CD4-positive, CD25-positive, alpha-beta regulatory T cell (primary cell): ENCODE measurements around the gene PSG6. TPM values are rescaled to one million over a fixed set of nuclear protein-coding genes. Genes with fewer than 3 reads are reported as not detected.
"Not testable (repeated sequence)": the region's sequence is repeated elsewhere in the genome, so short reads cannot be mapped to it uniquely, and the experiment has no call there.

Experiments used
- ATAC-seq, 2 donors: fragments of 150-1000 bp; cut with Tn5 transposase; one replicate each; pipeline ENCODE4 v1.10.0; 2021; ENCODE audit warnings: low read depth in 2 of 2, moderate number of reproducible peaks in 2 of 2, moderate library complexity in 1 of 2
- DNase-seq, 3 donors: peaks; one replicate each; pipeline versions ENCODE4 v3.0.0 to v3.0.0-alpha.2; 2012 to 2022; ENCODE audit warnings: mixed read lengths in 1 of 3
- H3K27ac ChIP-seq: one replicate; pipeline ENCODE4 v1.7.0; 2013; ENCODE audit warnings: mild to moderate bottlenecking, low read length; ENCODE audit not compliant: insufficient read depth, poor library complexity, severe bottlenecking
- H3K27me3 ChIP-seq: one replicate; pipeline ENCODE4 v1.7.0; 2013; ENCODE audit warnings: low read length; ENCODE audit not compliant: control insufficient read depth, insufficient read depth
- H3K36me3 ChIP-seq: one replicate; pipeline ENCODE4 v1.7.0; 2013; ENCODE audit warnings: mild to moderate bottlenecking, low read length, moderate library complexity; ENCODE audit not compliant: control insufficient read depth, insufficient read depth
- H3K4me1 ChIP-seq: 2 replicates; pipeline ENCODE4 v1.7.0; 2013; ENCODE audit warnings: mild to moderate bottlenecking, low read length; ENCODE audit not compliant: insufficient read depth, control insufficient read depth, poor library complexity, severe bottlenecking
- H3K4me3 ChIP-seq: one replicate; pipeline ENCODE4 v1.7.0; 2013; ENCODE audit warnings: low read depth, mild to moderate bottlenecking, low read length, moderate library complexity
- H3K9me3 ChIP-seq, 2 experiments: 1 replicate in 1 of 2; 2 replicates in 1 of 2; pipeline ENCODE4 v1.7.0; 2013; ENCODE audit warnings: low read length in 2 of 2, mild to moderate bottlenecking in 1 of 2, moderate library complexity in 1 of 2; ENCODE audit not compliant: control insufficient read depth in 2 of 2
- H3K27ac Mint-ChIP-seq, 3 donors: one replicate each; pipeline ENCODE4 v1.8.0; 2020 to 2022; ENCODE audit warnings: mild to moderate bottlenecking in 3 of 3, mixed read lengths in 3 of 3, moderate library complexity in 2 of 3
- H3K27me3 Mint-ChIP-seq: one replicate; pipeline ENCODE4 v1.8.0; 2022; ENCODE audit warnings: mild to moderate bottlenecking, mixed read lengths
- H3K36me3 Mint-ChIP-seq: one replicate; pipeline ENCODE4 v1.8.0; 2020; ENCODE audit warnings: mixed read lengths
- H3K4me1 Mint-ChIP-seq, 4 donors: one replicate each; pipeline ENCODE4 v1.8.0; 2020 to 2022; ENCODE audit warnings: mixed read lengths in 4 of 4, mild to moderate bottlenecking in 1 of 4
- H3K4me3 Mint-ChIP-seq, 4 donors: one replicate each; pipeline ENCODE4 v1.8.0; 2020 to 2022; ENCODE audit warnings: mild to moderate bottlenecking in 4 of 4, mixed read lengths in 4 of 4, moderate library complexity in 3 of 4
- H3K9me3 Mint-ChIP-seq, 7 donors: one replicate each; pipeline ENCODE4 v1.8.0; 2020 to 2022; ENCODE audit warnings: mixed read lengths in 7 of 7, mild to moderate bottlenecking in 3 of 7, moderate library complexity in 2 of 7
- polyA plus RNA-seq, 4 donors: library from polyadenylated mRNA; unstranded; fragments of 300-500 nt; fragmentation: Illumina TruSeq; gene quantifications; one replicate each; pipeline ENCODE4 v1.2.3, GENCODE V29; 2021
- total RNA-seq: library from RNA; stranded (reverse); gene quantifications from one replicate; pipeline ENCODE4 v1.2.3, GENCODE V29; 2022

The PSG6 gene
- total RNA-seq (0.37 TPM), polyA plus RNA-seq (not detected)

- DNase-seq, ATAC-seq, H3K27me3 ChIP-seq, H3K9me3 ChIP-seq, H3K36me3 Mint-ChIP-seq, H3K4me1 Mint-ChIP-seq, H3K27ac ChIP-seq, H3K4me1 ChIP-seq, H3K27me3 Mint-ChIP-seq, H3K4me3 ChIP-seq, H3K9me3 Mint-ChIP-seq, H3K4me3 Mint-ChIP-seq, H3K36me3 ChIP-seq: not testable (repeated sequence)
- peak within 1 kb of the TSS in 1 of 3 donors; percentile 45 for H3K27ac Mint-ChIP-seq
Measured at GRCh38 chr19:42917634-42918033, at the start of gene PSG6. PSG6 (minus strand) TSS chr19:42917894; CDS start chr19:42917792, 102 bp downstream.

GRCh38 chr19:42965176-42965575, 47.5 kb upstream of the PSG6 start:
- Histone ChIP-seq H3K4me3 (no peak overlapping the region), H3K9me3 (no peaks in the 10 kb centered on the region), H3K36me3 (no peaks in the 10 kb centered on the region), H3K27me3 (no peaks in the 10 kb centered on the region), H3K27ac (no peak overlapping the region), H3K4me1 (no peaks in the 10 kb centered on the region)
- Mint-ChIP-seq H3K9me3 (peaks cover 0 to 2% (median 0%) of the 10 kb centered on the region in 7 donors), H3K4me3 (no peak overlapping the region), H3K27ac (no peak overlapping the region), H3K27me3 (no peaks in the 10 kb centered on the region), H3K4me1 (no peaks in the 10 kb centered on the region), H3K36me3 (no peaks in the 10 kb centered on the region)
- ATAC-seq (no peak), DNase-seq (no peak)

- ATAC-seq (no peak), DNase-seq (no peak)
- no peaks in the 10 kb centered on the region for H3K27me3 ChIP-seq
- no peak overlapping the region for H3K27ac ChIP-seq
- Mint-ChIP-seq H3K4me3 (no peak overlapping the region), H3K27ac (no peak overlapping the region), H3K4me1 (no peaks in the 10 kb centered on the region), H3K27me3 (peaks cover 4% of the 10 kb centered on the region), H3K9me3 (peaks cover 0 to 3% (median 0%) of the 10 kb centered on the region in 7 donors), H3K36me3 (no peaks in the 10 kb centered on the region)
- H3K36me3 ChIP-seq: no peaks in the 10 kb centered on the region
- no peaks in the 10 kb centered on the region for H3K9me3 ChIP-seq
- H3K4me1 ChIP-seq: no peaks in the 10 kb centered on the region
- no peak overlapping the region for H3K4me3 ChIP-seq
Measured at GRCh38 chr19:42961119-42961518, 43.4 kb upstream of the PSG6 start.

- H3K36me3 ChIP-seq, H3K27ac ChIP-seq, H3K27me3 Mint-ChIP-seq, H3K4me3 Mint-ChIP-seq, H3K9me3 Mint-ChIP-seq, H3K4me1 Mint-ChIP-seq, H3K9me3 ChIP-seq, ATAC-seq, DNase-seq, H3K4me1 ChIP-seq, H3K4me3 ChIP-seq, H3K27ac Mint-ChIP-seq, H3K27me3 ChIP-seq, H3K36me3 Mint-ChIP-seq: not testable (repeated sequence)
Measured at GRCh38 chr19:42952126-42952525, 34.4 kb upstream of the PSG6 start.

- H3K27me3 ChIP-seq, H3K9me3 Mint-ChIP-seq, H3K4me1 Mint-ChIP-seq, H3K9me3 ChIP-seq, ATAC-seq, H3K27ac Mint-ChIP-seq, H3K4me3 Mint-ChIP-seq, H3K27ac ChIP-seq, H3K4me1 ChIP-seq, H3K4me3 ChIP-seq, H3K36me3 Mint-ChIP-seq, H3K36me3 ChIP-seq, DNase-seq, H3K27me3 Mint-ChIP-seq: not testable (repeated sequence)
Measured at GRCh38 chr19:42951476-42951875, 33.8 kb upstream of the PSG6 start.

- peak in 1 of 3 donors; percentile 1 for DNase-seq
- H3K27ac Mint-ChIP-seq: no peak overlapping the region
- Histone ChIP-seq H3K27me3 (no peaks in the 10 kb centered on the region), H3K4me3 (no peak overlapping the region), H3K4me1 (no peaks in the 10 kb centered on the region), H3K36me3 (no peaks in the 10 kb centered on the region), H3K27ac (no peak overlapping the region), H3K9me3 (no peaks in the 10 kb centered on the region)
- peaks cover 0 to 3% (median 0%) of the 10 kb centered on the region in 4 donors for H3K4me1 Mint-ChIP-seq
- no peaks in the 10 kb centered on the region for H3K36me3 Mint-ChIP-seq
- H3K27me3 Mint-ChIP-seq: peaks cover 6% of the 10 kb centered on the region
- ATAC-seq: no peak
- H3K4me3 Mint-ChIP-seq: no peak overlapping the region
- peaks cover 0 to 1% (median 0%) of the 10 kb centered on the region in 7 donors for H3K9me3 Mint-ChIP-seq
Measured at GRCh38 chr19:42942187-42942789, 24.6 kb upstream of the PSG6 start.

- not testable (repeated sequence) for H3K4me3 Mint-ChIP-seq, H3K9me3 Mint-ChIP-seq, H3K36me3 ChIP-seq, H3K9me3 ChIP-seq, ATAC-seq, H3K36me3 Mint-ChIP-seq, H3K27me3 Mint-ChIP-seq, H3K27ac Mint-ChIP-seq, H3K4me1 Mint-ChIP-seq, H3K4me3 ChIP-seq, H3K27me3 ChIP-seq, H3K4me1 ChIP-seq, DNase-seq, H3K27ac ChIP-seq
Measured at GRCh38 chr19:42937107-42937506, 19.4 kb upstream of the PSG6 start, which contains the start of gene PSG7. PSG7 (minus strand) TSS chr19:42937207; CDS start chr19:42937076, 131 bp downstream.

- not testable (repeated sequence) for H3K27ac Mint-ChIP-seq, H3K36me3 ChIP-seq, H3K27me3 Mint-ChIP-seq, H3K4me3 Mint-ChIP-seq, H3K27me3 ChIP-seq, H3K4me1 ChIP-seq, H3K4me1 Mint-ChIP-seq, H3K27ac ChIP-seq, H3K4me3 ChIP-seq, H3K9me3 ChIP-seq, H3K36me3 Mint-ChIP-seq, ATAC-seq, H3K9me3 Mint-ChIP-seq, DNase-seq
Measured at GRCh38 chr19:42934726-42935125, 17.0 kb upstream of the PSG6 start.
